WTC11 (cell line): Measurements from ENCODE around the gene OPALIN.

Source experiments
- CTCF ChIP-seq: fragments of 200-600 bp; IDR thresholded peaks from 2 replicates; pipeline ENCODE4 v1.8.0; 2022; ENCODE audit warnings: antibody characterized with exemption
- E2F1 ChIP-seq: sonication (generic); formaldehyde crosslinking; IDR thresholded peaks from 2 replicates; pipeline ENCODE4 v1.8.0; 2022; ENCODE audit warnings: mild to moderate bottlenecking, missing genetic modification reagents
- NFYB ChIP-seq: sonication (generic); formaldehyde crosslinking; conservative IDR thresholded peaks from 2 replicates; pipeline ENCODE4 v1.8.0; 2022; ENCODE audit warnings: low read depth, missing genetic modification reagents
- NR2C2 ChIP-seq: sonication (generic); formaldehyde crosslinking; IDR thresholded peaks from 2 replicates; pipeline ENCODE4 v1.8.0; 2022; ENCODE audit warnings: mild to moderate bottlenecking, missing genetic modification reagents
- RELA ChIP-seq: sonication (generic); formaldehyde crosslinking; IDR thresholded peaks from 2 replicates; pipeline ENCODE4 v1.8.1; 2022; ENCODE audit warnings: missing genetic modification reagents, mild to moderate bottlenecking, borderline replicate concordance
- TEAD1 ChIP-seq: sonication (generic); formaldehyde crosslinking; IDR thresholded peaks from 2 replicates; pipeline ENCODE4 v1.8.0; 2022; ENCODE audit warnings: mild to moderate bottlenecking, missing genetic modification reagents
- TP53 ChIP-seq: sonication (generic); formaldehyde crosslinking; IDR thresholded peaks from 2 replicates; pipeline ENCODE4 v1.8.1; 2023; ENCODE audit warnings: mild to moderate bottlenecking, missing genetic modification reagents
- ZNF263 ChIP-seq: sonication (generic); formaldehyde crosslinking; IDR thresholded peaks from 2 replicates; pipeline ENCODE4 v1.8.1; 2022; ENCODE audit warnings: low read depth, mild to moderate bottlenecking, moderate library complexity, missing genetic modification reagents

- TF ChIP-seq ZNF263 (no peak), CTCF (no peak), NFYB (no peak), E2F1 (CRISPR knock-in tag) (no peak), TEAD1 (no peak), RELA (CRISPR knock-in tag) (no peak), TP53 (CRISPR knock-in tag) (no peak), NR2C2 (CRISPR knock-in tag) (no peak)
Measured at GRCh38 chr10:96313344-96313743, 45.5 kb downstream of the OPALIN start.
